LNCaP clone FGC (cell line): ENCODE results near the gene EP300.

Experiments
- DNase-seq: peaks from one replicate; pipeline ENCODE4 v3.0.0-alpha.2; 2011; ENCODE audit warnings: low read depth
- H3K4me3 ChIP-seq: 2 replicates; pipeline ENCODE4 v1.5.1; 2011; ENCODE audit warnings: mild to moderate bottlenecking, low read depth, low read length, control low read depth
- CTCF ChIP-seq: IDR thresholded peaks from 2 replicates; pipeline ENCODE4 v1.5.1; 2012; ENCODE audit warnings: mild to moderate bottlenecking; ENCODE audit not compliant: control insufficient read depth, insufficient read depth; ENCODE audit errors: extremely low read depth

The EP300 gene

DNA sequence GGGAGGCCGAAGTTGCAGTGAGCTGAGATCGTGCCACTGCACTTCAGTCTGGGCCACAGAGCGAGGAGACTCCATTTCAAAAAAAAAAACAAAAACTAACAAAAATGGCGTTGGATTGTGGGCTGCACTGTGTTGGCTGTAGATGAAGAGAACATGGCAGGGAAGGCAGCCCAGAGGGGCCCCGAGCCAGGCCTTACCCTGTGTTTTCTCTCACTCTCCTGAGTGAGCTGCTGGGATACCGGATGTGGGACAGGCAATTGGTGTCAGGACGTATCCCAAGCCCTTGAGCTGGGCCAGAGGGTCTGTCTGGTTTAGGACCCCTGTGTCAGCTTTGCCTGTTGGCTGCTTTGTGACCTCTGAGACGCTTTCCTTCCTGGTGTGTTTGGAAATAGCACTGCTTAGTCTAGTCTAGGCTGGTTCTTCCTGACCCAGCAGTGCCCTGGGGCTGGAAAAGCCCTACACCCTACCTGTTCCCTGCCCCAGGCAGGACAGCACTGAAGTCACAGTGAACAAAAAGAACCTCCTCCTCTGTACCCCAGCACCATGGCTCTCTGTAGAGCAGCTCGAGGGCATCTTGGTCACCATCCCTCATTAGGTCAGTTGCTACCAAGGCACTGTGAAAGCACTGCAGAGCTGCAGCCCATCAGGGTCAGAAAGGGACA lies 130.6 kb downstream of the EP300 start:
- no peak for TF ChIP-seq CTCF
- no peak for DNase-seq
- H3K4me3 ChIP-seq = no peak overlapping the region

GRCh38 chr22:41223535-41223934 lies 131.1 kb downstream of the EP300 start:
- no peak for DNase-seq
- no peak overlapping the region for H3K4me3 ChIP-seq
- no peak for TF ChIP-seq CTCF

DNA sequence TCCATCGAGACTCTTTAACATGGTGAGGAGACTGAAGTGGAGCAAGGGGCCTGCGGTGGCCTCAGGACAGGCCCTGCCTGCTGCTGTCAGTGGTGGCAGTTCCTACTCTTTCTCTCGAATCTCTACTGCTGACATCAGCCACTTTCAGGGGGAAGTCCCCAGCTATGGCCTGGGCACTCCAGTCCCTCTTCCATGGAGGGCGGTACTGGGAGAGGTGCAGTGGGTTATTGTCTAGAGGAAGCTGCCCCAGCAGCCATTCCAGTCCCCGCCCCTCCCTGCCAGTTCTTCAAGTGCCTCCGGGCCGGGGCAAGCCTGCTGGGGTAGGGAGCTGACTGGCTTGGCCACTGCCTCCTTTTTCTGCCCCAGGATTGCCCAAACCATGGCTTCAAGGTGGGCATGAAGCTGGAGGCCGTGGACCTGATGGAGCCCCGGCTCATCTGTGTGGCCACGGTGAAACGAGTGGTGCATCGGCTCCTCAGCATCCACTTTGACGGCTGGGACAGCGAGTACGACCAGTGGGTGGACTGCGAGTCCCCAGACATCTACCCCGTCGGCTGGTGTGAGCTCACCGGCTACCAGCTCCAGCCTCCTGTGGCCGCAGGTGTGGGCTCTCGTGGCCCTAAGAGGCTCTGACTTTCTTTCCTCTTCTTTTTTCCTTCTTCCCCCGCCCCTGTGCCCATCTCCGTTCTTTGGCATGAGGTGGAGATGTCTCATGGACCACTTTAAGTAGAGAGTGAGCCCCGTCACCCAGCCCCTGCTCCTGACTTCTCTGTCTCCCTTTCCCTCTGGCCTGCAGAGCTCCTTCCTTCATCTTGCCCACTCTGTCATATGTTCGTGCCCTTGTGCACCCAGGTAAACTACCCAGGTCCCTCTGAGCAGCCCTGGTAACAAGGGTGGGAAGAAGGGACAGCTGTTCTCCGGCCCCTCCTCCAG lies 134.6 kb downstream of the EP300 start:
- TF ChIP-seq CTCF = no peak
- no peak for DNase-seq
- no peak overlapping the region for H3K4me3 ChIP-seq

DNA sequence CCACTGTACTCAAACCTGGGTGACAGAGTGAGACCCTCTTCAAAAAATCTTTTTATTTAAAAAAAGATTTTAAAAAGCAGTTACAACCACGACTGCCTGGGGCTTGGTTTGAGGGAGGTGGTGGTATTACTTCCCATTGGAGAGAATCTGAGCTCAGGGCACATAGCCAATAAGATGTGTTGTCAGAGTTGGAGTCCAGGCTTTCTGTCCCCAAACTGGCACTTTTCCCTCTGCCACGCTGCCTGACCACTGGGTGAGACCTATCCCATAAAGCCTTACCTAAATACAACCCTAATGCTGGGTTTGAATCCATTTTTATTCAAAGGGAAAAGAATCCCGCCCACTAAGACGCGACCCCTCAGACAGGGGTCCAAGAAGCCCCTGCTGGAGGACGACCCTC lies 136.8 kb downstream of the EP300 start:
- H3K4me3 ChIP-seq = no peak overlapping the region
- DNase-seq = no peak
- no peak for TF ChIP-seq CTCF
